Measurements from ENCODE around the gene SMIM32. TPM values are rescaled to one million over a fixed set of nuclear protein-coding genes. Genes with fewer than 3 reads are reported as not detected.

The SMIM32 gene
- total and polyA plus RNA-seq, 2 donors (not counting 1 experiment from before 2014, with no cell fraction given) = not detected

DNA sequence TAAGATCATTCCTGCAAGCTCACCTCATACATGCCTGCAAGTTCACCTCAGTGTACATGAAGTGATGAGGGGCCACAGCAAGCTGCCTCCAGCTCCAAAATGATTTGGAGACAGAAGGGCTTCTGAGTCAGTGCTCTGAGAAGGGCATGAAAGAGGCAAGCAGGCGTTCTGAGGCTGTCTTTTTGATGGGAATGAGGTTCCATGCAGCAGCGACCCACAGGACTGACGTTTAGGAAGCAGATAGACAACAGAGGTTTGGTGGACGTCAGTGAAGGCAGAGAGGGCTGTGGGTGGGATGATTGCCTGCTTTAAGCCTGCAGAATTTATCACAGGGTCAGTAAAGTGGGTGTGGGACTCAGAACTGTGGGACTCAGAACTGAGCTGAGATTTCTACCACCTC lies 8.9 kb upstream of the SMIM32 start:
- peaks cover 43% of the 10 kb centered on the region for H3K27me3 Mint-ChIP-seq
- no peak overlapping the region for H2AFZ ChIP-seq (ENCODE audit: insufficient read depth, low read depth, low read length, poor library complexity, severe bottlenecking)
- no peak overlapping the region for H3K27ac ChIP-seq (ENCODE audit: low read length in 2 of 2)
- H3K9me3 Mint-ChIP-seq (ENCODE audit: insufficient read depth) = no peaks in the 10 kb centered on the region
- no peaks in the 10 kb centered on the region for H3K36me3 ChIP-seq (replicated peaks in 1 of 2; ENCODE audit: control extremely low read depth in 1 of 2, control insufficient read depth in 1 of 2, extremely low read depth in 1 of 2, insufficient read depth in 2 of 2, low read length in 1 of 2)
- no peaks in the 10 kb centered on the region for H3K79me2 ChIP-seq (ENCODE audit: control insufficient read depth, insufficient read depth, low read length)
- ATAC-seq (ENCODE audit: low read depth) = no peak
- H3K4me3 ChIP-seq (ENCODE audit: control extremely low read depth in 1 of 5, extremely low read depth in 1 of 5, insufficient read depth in 1 of 5, low read depth in 2 of 5, low read length in 4 of 5) = no peak overlapping the region
- intact Hi-C loops (cut with micrococcal nuclease) = no loop called here
- no peaks in the 10 kb centered on the region for H3K9me3 ChIP-seq (ENCODE audit: control extremely low read depth in 1 of 3, control insufficient read depth in 2 of 3, insufficient read depth in 1 of 3, low read length in 2 of 3)
- H3K4me1 Mint-ChIP-seq = no peaks in the 10 kb centered on the region
- no peaks in the 10 kb centered on the region for H4K20me1 ChIP-seq (ENCODE audit: control insufficient read depth, insufficient read depth, low read length, poor library complexity, severe bottlenecking)
- DNase-seq = no peak
- H3K4me3 Mint-ChIP-seq = no peak overlapping the region
- peaks cover 0 to 14% (median 1%) of the 10 kb centered on the region in 4 experiments for H3K27me3 ChIP-seq (replicated peaks in 1 of 4; ENCODE audit: control extremely low read depth in 1 of 4, control insufficient read depth in 3 of 4, insufficient read depth in 4 of 4, low read length in 3 of 4)
- no peak overlapping the region for H3K9ac ChIP-seq (ENCODE audit: low read length)
- no peaks in the 10 kb centered on the region for H3K4me1 ChIP-seq (ENCODE audit: control insufficient read depth in 2 of 2, insufficient read depth in 2 of 2, low read length in 2 of 2)
- ChIA-PET POLR2A (no interaction called here), CTCF (no interaction called here)
- no peak overlapping the region for H3K4me2 ChIP-seq (replicated peaks; ENCODE audit: low read depth, low read length, poor library complexity, severe bottlenecking)
- TF ChIP-seq EZH2 (IDR thresholded peaks at IDR 0.05; ENCODE audit: borderline replicate concordance, insufficient read depth, low read depth, low read length, poor library complexity, severe bottlenecking) = no peak
- TF ChIP-seq, protein P1, sequence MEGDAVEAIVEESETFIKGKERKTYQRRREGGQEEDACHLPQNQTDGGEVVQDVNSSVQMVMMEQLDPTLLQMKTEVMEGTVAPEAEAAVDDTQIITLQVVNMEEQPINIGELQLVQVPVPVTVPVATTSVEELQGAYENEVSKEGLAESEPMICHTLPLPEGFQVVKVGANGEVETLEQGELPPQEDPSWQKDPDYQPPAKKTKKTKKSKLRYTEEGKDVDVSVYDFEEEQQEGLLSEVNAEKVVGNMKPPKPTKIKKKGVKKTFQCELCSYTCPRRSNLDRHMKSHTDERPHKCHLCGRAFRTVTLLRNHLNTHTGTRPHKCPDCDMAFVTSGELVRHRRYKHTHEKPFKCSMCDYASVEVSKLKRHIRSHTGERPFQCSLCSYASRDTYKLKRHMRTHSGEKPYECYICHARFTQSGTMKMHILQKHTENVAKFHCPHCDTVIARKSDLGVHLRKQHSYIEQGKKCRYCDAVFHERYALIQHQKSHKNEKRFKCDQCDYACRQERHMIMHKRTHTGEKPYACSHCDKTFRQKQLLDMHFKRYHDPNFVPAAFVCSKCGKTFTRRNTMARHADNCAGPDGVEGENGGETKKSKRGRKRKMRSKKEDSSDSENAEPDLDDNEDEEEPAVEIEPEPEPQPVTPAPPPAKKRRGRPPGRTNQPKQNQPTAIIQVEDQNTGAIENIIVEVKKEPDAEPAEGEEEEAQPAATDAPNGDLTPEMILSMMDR (IDR thresholded peaks at IDR 0.05) = no peak
- 64% methylated on average over 4 of the region's 4 CpGs for WGBS (ENCODE audit: insufficient coverage)
- no peak overlapping the region for H3K27ac Mint-ChIP-seq

DNA sequence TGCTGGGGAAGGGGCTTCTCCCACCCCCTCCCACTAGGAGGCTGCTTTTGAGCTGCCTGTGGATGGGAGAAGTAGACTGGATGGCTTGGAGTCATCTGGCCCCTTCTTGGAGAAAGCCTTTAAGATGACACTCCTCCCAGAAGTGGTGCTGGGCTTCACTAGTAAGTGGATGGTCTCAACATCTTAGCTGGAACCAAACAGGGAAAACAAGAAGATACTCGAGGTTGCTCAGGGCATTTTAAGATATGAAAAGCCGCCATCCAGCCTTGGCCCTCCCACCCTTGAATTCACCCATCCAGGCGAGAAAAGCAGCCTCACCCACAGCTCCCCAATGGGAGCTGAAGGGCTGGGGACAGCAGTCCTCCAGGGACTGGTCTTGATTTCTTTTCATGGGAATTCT lies 7.8 kb upstream of the SMIM32 start:
- Histone ChIP-seq H3K27me3 (replicated peaks in 1 of 4; ENCODE audit: control extremely low read depth in 1 of 4, control insufficient read depth in 3 of 4, insufficient read depth in 4 of 4, low read length in 3 of 4) (peaks cover 0 to 14% (median 1%) of the 10 kb centered on the region in 4 experiments), H3K9ac (ENCODE audit: low read length) (no peak overlapping the region), H3K36me3 (replicated peaks in 1 of 2; ENCODE audit: control extremely low read depth in 1 of 2, control insufficient read depth in 1 of 2, extremely low read depth in 1 of 2, insufficient read depth in 2 of 2, low read length in 1 of 2) (no peaks in the 10 kb centered on the region), H2AFZ (ENCODE audit: insufficient read depth, low read depth, low read length, poor library complexity, severe bottlenecking) (no peak overlapping the region), H3K79me2 (ENCODE audit: control insufficient read depth, insufficient read depth, low read length) (no peaks in the 10 kb centered on the region), H3K4me2 (replicated peaks; ENCODE audit: low read depth, low read length, poor library complexity, severe bottlenecking) (no peak overlapping the region), H4K20me1 (ENCODE audit: control insufficient read depth, insufficient read depth, low read length, poor library complexity, severe bottlenecking) (no peaks in the 10 kb centered on the region), H3K9me3 (ENCODE audit: control extremely low read depth in 1 of 3, control insufficient read depth in 2 of 3, insufficient read depth in 1 of 3, low read length in 2 of 3) (no peaks in the 10 kb centered on the region), H3K4me3 (ENCODE audit: control extremely low read depth in 1 of 5, extremely low read depth in 1 of 5, insufficient read depth in 1 of 5, low read depth in 2 of 5, low read length in 4 of 5) (no peak overlapping the region), H3K4me1 (ENCODE audit: control insufficient read depth in 2 of 2, insufficient read depth in 2 of 2, low read length in 2 of 2) (no peaks in the 10 kb centered on the region), H3K27ac (ENCODE audit: low read length in 2 of 2) (no peak overlapping the region)
- ChIA-PET CTCF (no interaction called here), POLR2A (no interaction called here)
- intact Hi-C loops (cut with micrococcal nuclease) = no loop called here
- no peak overlapping the region for H3K4me3 Mint-ChIP-seq
- TF ChIP-seq EZH2 (IDR thresholded peaks at IDR 0.05; ENCODE audit: borderline replicate concordance, insufficient read depth, low read depth, low read length, poor library complexity, severe bottlenecking) = no peak
- TF ChIP-seq, protein P1 (IDR thresholded peaks at IDR 0.05) = no peak
- DNase-seq = no peak
- 75% methylated on average over 1 of the region's 3 CpGs for WGBS (ENCODE audit: insufficient coverage)
- H3K27me3 Mint-ChIP-seq = peaks cover 52% of the 10 kb centered on the region
- ATAC-seq (ENCODE audit: low read depth) = no peak
- H3K27ac Mint-ChIP-seq = no peak overlapping the region
- H3K9me3 Mint-ChIP-seq (ENCODE audit: insufficient read depth) = no peaks in the 10 kb centered on the region
- no peaks in the 10 kb centered on the region for H3K4me1 Mint-ChIP-seq

Data from B cell (primary cell).